T-helper 2 cell (primary cell): ENCODE data around the gene POLE2.
A peak's percentile ranks its signal among the peaks of the same experiment; 100 is the strongest.
"Not testable (repeated sequence)": the region's sequence is repeated elsewhere in the genome, so short reads cannot be mapped to it uniquely, and the experiment has no call there.

Experiments used
- DNase-seq, 5 experiments: peaks; one replicate each; pipeline versions ENCODE4 v3.0.0 to v3.0.0-alpha.2; 2012 to 2022

POLE2 gene

GRCh38 chr14:49659526-49660455, 28.2 kb downstream of the POLE2 start:
- DNase-seq, result no peak

GRCh38 chr14:49657500-49657899, 30.5 kb downstream of the POLE2 start:
- not testable (repeated sequence) for DNase-seq

- DNase-seq, result no peak
Observed at GRCh38 chr14:49654511-49654910, 33.5 kb downstream of the POLE2 start.

- DNase-seq, result no peak
Observed at GRCh38 chr14:49653508-49653907, 34.5 kb downstream of the POLE2 start.

GRCh38 chr14:49642163-49642562, 45.9 kb downstream of the POLE2 start:
- no peak for DNase-seq

GRCh38 chr14:49641697-49642129, 46.3 kb downstream of the POLE2 start:
- no peak for DNase-seq

- no peak for DNase-seq
Observed at GRCh38 chr14:49640540-49641417, 47.2 kb downstream of the POLE2 start.

- DNase-seq, result no peak
Observed at GRCh38 chr14:49637534-49638078, 50.4 kb downstream of the POLE2 start.

GRCh38 chr14:49636866-49637265, 51.1 kb downstream of the POLE2 start:
- DNase-seq, result no peak

- peak; percentile 35 to 80 (median 57) for DNase-seq
Observed at GRCh38 chr14:49634547-49635334, 53.3 kb downstream of the POLE2 start, which contains the start of gene DNAAF2. DNAAF2 (minus strand) TSS chr14:49635244; CDS start chr14:49635149, 95 bp downstream.

GRCh38 chr14:49633640-49634546, 54.1 kb downstream of the POLE2 start:
- DNase-seq, result peak; percentile 85 to 97 (median 93)

- peak in 2 of 5 experiments; percentile 43 to 75 for DNase-seq
Observed at GRCh38 chr14:49623941-49624839, 63.8 kb downstream of the POLE2 start.

GRCh38 chr14:49623387-49623786, 64.6 kb downstream of the POLE2 start:
- DNase-seq, result no peak

- DNase-seq, result no peak
Observed at GRCh38 chr14:49622022-49622607, 65.9 kb downstream of the POLE2 start.

GRCh38 chr14:49621114-49621881, 66.7 kb downstream of the POLE2 start:
- DNase-seq, result peak in 3 of 5 experiments; percentile 25 to 82 (median 36)

- DNase-seq, result peak; percentile 82 to 98 (median 92)
Observed at GRCh38 chr14:49620182-49621113, 67.6 kb downstream of the POLE2 start, which contains the start of the genes MGAT2 and RPL36AL. MGAT2 (plus strand) TSS chr14:49620799; CDS start chr14:49621269, 470 bp downstream. RPL36AL (minus strand) TSS chr14:49620626; CDS start chr14:49619104, 1,522 bp downstream.

GRCh38 chr14:49619730-49620129, 68.3 kb downstream of the POLE2 start:
- no peak for DNase-seq
